Endothelial cell (in vitro differentiated cells): ENCODE results near the gene GPATCH8. TPM values are rescaled to one million over a fixed set of nuclear protein-coding genes. Genes with fewer than 3 reads are reported as not detected.
A peak's percentile ranks its signal among the peaks of the same experiment; 100 is the strongest.

Source experiments
- DNase-seq: peaks from one replicate; pipeline ENCODE4 v3.0.0; 2021; ENCODE audit warnings: low spot score
- H3K27ac Mint-ChIP-seq: one replicate; pipeline ENCODE4 v1.8.0; 2021; ENCODE audit warnings: mixed read lengths, inconsistent platforms; ENCODE audit not compliant: unreplicated experiment
- H3K27me3 Mint-ChIP-seq: one replicate; pipeline ENCODE4 v1.8.0; 2021; ENCODE audit warnings: mild to moderate bottlenecking, moderate library complexity, mixed read lengths, inconsistent platforms; ENCODE audit not compliant: unreplicated experiment
- H3K36me3 Mint-ChIP-seq: one replicate; pipeline ENCODE4 v1.8.0; 2021; ENCODE audit warnings: mild to moderate bottlenecking, low read depth, mixed read lengths, inconsistent platforms; ENCODE audit not compliant: unreplicated experiment
- H3K4me1 Mint-ChIP-seq: one replicate; pipeline ENCODE4 v1.8.0; 2021; ENCODE audit warnings: mild to moderate bottlenecking, mixed read lengths, inconsistent platforms; ENCODE audit not compliant: unreplicated experiment
- H3K4me3 Mint-ChIP-seq: one replicate; pipeline ENCODE4 v1.8.0; 2021; ENCODE audit warnings: mild to moderate bottlenecking, mixed read lengths, inconsistent platforms; ENCODE audit not compliant: unreplicated experiment
- H3K9me3 Mint-ChIP-seq: one replicate; pipeline ENCODE4 v1.8.0; 2021; ENCODE audit warnings: mixed read lengths, inconsistent platforms; ENCODE audit not compliant: unreplicated experiment
- CTCF ChIP-seq: fragments of 200-600 bp; sonication (generic); IDR thresholded peaks from one replicate; pipeline ENCODE4 v1.5.0; 2021; ENCODE audit warnings: antibody characterized with exemption; ENCODE audit not compliant: unreplicated experiment
- total RNA-seq: library from RNA; stranded (reverse); fragmentation: NEBNext Ultra II Directional; extraction: Animal tissue kit (Norgen Biotek cat#: 25700); gene quantifications from one replicate; pipeline ENCODE4 v1.2.1, GENCODE V29; 2021; ENCODE audit not compliant: unreplicated experiment

Gene GPATCH8
- total RNA-seq, 1 donor from 2014 or later: 53.3 TPM

- no peak for DNase-seq
- no peak overlapping the region for H3K4me3 Mint-ChIP-seq
- H3K9me3 Mint-ChIP-seq: no peaks in the 10 kb centered on the region
- no peak for TF ChIP-seq CTCF
- H3K27me3 Mint-ChIP-seq: peaks cover 9% of the 10 kb centered on the region
- no peaks in the 10 kb centered on the region for H3K36me3 Mint-ChIP-seq
- H3K27ac Mint-ChIP-seq: no peak overlapping the region
- H3K4me1 Mint-ChIP-seq: peaks cover 28% of the 10 kb centered on the region
Measured at GRCh38 chr17:44547625-44548267, 44.5 kb upstream of the GPATCH8 start.

GRCh38 chr17:44546671-44547606, 43.7 kb upstream of the GPATCH8 start:
- no peak for DNase-seq
- H3K27me3 Mint-ChIP-seq: peaks cover 9% of the 10 kb centered on the region
- H3K27ac Mint-ChIP-seq: no peak overlapping the region
- no peaks in the 10 kb centered on the region for H3K9me3 Mint-ChIP-seq
- H3K36me3 Mint-ChIP-seq: no peaks in the 10 kb centered on the region
- H3K4me3 Mint-ChIP-seq: no peak overlapping the region
- H3K4me1 Mint-ChIP-seq: peaks cover 35% of the 10 kb centered on the region
- TF ChIP-seq CTCF: no peak

GRCh38 chr17:44543905-44544523, 40.8 kb upstream of the GPATCH8 start:
- no peaks in the 10 kb centered on the region for H3K36me3 Mint-ChIP-seq
- H3K4me3 Mint-ChIP-seq: peak overlapping the region; percentile 57
- no peaks in the 10 kb centered on the region for H3K9me3 Mint-ChIP-seq
- H3K4me1 Mint-ChIP-seq: peaks cover 35% of the 10 kb centered on the region
- H3K27me3 Mint-ChIP-seq: peaks cover 19% of the 10 kb centered on the region
- no peak overlapping the region for H3K27ac Mint-ChIP-seq
- no peak for TF ChIP-seq CTCF
- no peak for DNase-seq

GRCh38 chr17:44543213-44543904, 40.2 kb upstream of the GPATCH8 start:
- Mint-ChIP-seq H3K36me3 (no peaks in the 10 kb centered on the region), H3K27me3 (peaks cover 16% of the 10 kb centered on the region), H3K4me3 (peak overlapping the region; percentile 57), H3K9me3 (no peaks in the 10 kb centered on the region), H3K27ac (peak overlapping the region; percentile 74), H3K4me1 (peaks cover 28% of the 10 kb centered on the region)
- DNase-seq: peak; percentile 33
- no peak for TF ChIP-seq CTCF
